ENCODE results near the gene RPP25.

The RPP25 gene

DNA sequence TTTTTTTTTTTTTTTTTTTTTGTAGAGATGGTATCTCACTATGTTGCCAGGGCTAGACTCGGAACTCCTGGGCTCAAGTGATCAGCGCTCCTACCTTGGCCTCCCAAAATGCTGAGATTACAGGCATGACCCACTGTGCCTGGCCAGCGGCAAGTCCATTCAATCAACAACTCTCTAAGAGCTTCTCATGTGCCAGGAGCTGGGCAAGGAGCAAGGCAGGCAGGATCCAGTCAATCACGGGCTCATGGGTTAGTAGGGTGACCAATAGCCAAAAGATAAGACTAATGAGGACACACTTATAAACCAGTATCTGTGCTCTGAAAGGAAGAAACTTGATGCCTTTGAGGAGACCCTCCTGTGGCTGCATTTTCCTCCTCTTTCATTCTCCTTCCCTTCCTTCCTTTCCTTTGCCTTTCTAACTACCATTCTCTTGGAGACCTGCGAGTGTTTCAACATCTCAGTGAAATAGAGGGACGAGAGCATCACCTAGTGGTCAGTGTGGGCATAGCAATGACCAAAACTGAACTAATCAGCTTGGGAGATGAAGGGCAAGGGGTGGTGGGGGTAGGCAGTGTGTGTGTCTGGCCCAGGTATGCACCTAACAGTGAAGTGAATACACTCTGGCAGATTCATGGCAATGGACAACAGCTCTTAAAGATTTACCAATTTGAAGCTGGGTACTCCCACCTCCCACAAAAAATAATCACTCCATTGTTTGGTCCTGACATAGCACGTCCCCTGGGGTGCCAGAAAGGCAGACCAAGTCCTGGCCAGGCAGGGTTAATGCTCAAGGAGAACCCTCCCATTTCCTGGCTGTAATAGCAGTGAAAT lies 6.3 kb downstream of the RPP25 start:
- CTCF ChIA-PET: interaction anchor here (0.6 to 2.6 kb wide), 20 partner anchors 9 to 357 kb away, joined by 3 to 24 read pairs (median 4); partner anchors contain the start of genes CSK, FAM219B and SCAMP5
- peak; percentile 82 for DNase-seq (ENCODE audit: extremely low spot score)
- TF ChIP-seq BHLHE40 (IDR thresholded peaks at IDR 0.05; ENCODE audit: borderline replicate concordance) (no peak), SP1 (IDR thresholded peaks at IDR 0.05) (no peak), ZNF384 (IDR thresholded peaks at IDR 0.05) (no peak), SUZ12 (IDR thresholded peaks at IDR 0.05) (no peak), HDGF (IDR thresholded peaks at IDR 0.05; ENCODE audit: borderline replicate concordance) (no peak), ELF4 (IDR thresholded peaks at IDR 0.05) (no peak), NFRKB (IDR thresholded peaks at IDR 0.05) (no peak), LEF1 (IDR thresholded peaks at IDR 0.05; ENCODE audit: borderline replicate concordance) (no peak), CTBP1 (IDR thresholded peaks at IDR 0.05; ENCODE audit: borderline replicate concordance) (no peak), ARNT (IDR thresholded peaks at IDR 0.05) (no peak), FOXK2 (IDR thresholded peaks at IDR 0.05) (no peak), L3MBTL2 (conservative IDR thresholded peaks at IDR 0.05) (no peak), FOXA1 (IDR thresholded peaks at IDR 0.05) (no peak), TARDBP (IDR thresholded peaks at IDR 0.05) (no peak), PKNOX1 (IDR thresholded peaks at IDR 0.05) (no peak), FOXM1 (IDR thresholded peaks at IDR 0.05; ENCODE audit: borderline replicate concordance) (no peak)
- POLR2A ChIA-PET: interaction anchor here (0.5 to 3.2 kb wide), 8 partner anchors 8 to 60 kb away, joined by 3 to 15 read pairs (median 5); partner anchors contain the start of genes COX5A, FAM219B and MPI

DNA sequence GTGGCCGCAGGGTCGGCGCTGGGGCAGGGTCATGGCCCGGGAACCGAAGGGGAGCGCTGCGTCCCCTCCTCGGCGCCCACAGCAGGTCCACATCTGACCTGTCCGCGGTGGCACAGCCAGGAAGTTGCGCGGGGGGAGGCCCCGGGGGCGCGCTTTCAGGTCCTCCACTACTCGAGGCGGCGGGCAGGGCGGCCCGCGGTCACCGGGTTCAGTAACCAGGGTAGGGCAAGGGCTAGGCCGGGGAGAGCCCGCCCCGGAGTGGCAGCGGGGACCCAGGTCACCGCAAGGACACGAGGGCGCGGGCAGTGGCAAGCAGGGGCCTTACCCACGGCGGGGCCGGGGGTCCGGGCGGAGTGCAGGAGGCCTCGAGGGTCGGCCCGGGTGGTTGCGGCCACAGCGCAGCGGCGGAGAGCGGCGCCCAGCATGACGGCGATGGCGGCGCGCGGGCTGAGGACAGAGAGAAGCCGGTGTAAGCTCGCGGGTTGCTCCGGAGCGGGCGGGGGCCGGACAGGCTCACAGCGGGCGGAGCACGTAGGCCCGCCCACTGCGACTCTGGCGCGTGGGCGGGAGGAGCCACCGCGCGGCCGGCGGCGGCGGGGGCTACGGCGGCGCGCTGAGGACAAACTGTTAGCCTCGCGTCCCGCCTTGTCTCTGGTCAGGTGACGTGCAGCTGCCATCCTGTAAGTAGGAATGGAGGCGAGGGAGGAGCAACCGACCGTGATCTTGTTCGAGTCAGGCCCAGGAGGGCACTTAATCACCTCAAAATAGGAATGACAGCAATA lies 18.8 kb downstream of the RPP25 start, which contains the start of gene COX5A:
Gene COX5A, minus strand, starts transcription at position 484 of the 782 bp plus-strand sequence. Its CDS starts 59 bp downstream, at position 425.
- POLR2A ChIA-PET: interaction anchor here (0.6 to 2.3 kb wide), 24 partner anchors 9 to 178 kb away, joined by 3 to 48 read pairs (median 4); partner anchors contain the start of genes FAM219B, MPI, PPCDC and RPP25

GRCh38 chr15:74937272-74937589 lies 19.3 kb downstream of the RPP25 start:
- ChIA-PET POLR2A (interaction anchor here (1.0 to 5.2 kb wide), 10 partner anchors 13 to 177 kb away, joined by 3 to 48 read pairs (median 6); partner anchors contain the start of genes FAM219B, PPCDC, RPP25 and SCAMP5), CTCF (no interaction called here)
- TF ChIP-seq L3MBTL2 (conservative IDR thresholded peaks at IDR 0.05): 0 out of 2 replicates have a peak, but pooled peaks have one; percentile 33
- no peak for TF ChIP-seq FOXA1 (IDR thresholded peaks at IDR 0.05)
- peak; percentile 23 for DNase-seq (ENCODE audit: extremely low spot score)

More for the DNA sequence above, 18.8 kb downstream of the RPP25 start, which contains the start of gene COX5A:
- CTCF ChIA-PET: interaction anchor here (0.6 kb wide), 1 partner anchor 23 kb away, joined by 3 read pairs; no protein-coding TSS in a partner anchor
- DNase-seq (ENCODE audit: extremely low spot score): peak; percentile 95
- TF ChIP-seq FOXM1 (IDR thresholded peaks at IDR 0.05; ENCODE audit: borderline replicate concordance): peak; percentile 79; the same call in 1 of the 2 replicates
- TF ChIP-seq PKNOX1 (IDR thresholded peaks at IDR 0.05): peak; percentile 91
- no peak for TF ChIP-seq SUZ12 (IDR thresholded peaks at IDR 0.05)

- ChIA-PET POLR2A (interaction anchor here (0.8 to 5.2 kb wide), 5 partner anchors 15 to 175 kb away, joined by 3 to 17 read pairs (median 4); partner anchors contain the start of genes FAM219B and RPP25), CTCF (interaction anchor here (0.7 to 1.3 kb wide), 7 partner anchors 16 to 994 kb away, joined by 3 to 5 read pairs (median 3); partner anchors contain the start of genes FAM219B and RPP25)
- peak; percentile 20 for DNase-seq (ENCODE audit: extremely low spot score)
Measured at GRCh38 chr15:74935193-74935592, 21.4 kb downstream of the RPP25 start.

DNA sequence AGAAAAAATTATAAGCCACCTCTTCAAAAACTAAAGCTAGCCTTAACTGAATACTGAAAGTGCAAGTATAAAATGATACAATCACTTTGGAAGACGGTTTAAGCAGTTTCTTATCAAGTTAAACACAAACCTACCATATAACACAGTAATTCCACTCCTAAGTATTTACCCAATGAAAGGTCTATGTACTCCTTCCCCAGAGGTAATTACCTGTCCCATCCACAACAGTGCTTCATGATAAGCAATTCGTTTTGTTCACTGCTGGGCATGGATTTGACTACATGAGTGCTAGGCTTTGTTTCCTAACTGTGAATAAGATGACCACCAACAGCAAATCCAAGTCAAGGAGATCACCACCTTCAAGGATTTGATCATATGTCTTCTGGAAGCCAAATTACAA lies 23.0 kb downstream of the RPP25 start:
- ChIA-PET POLR2A (interaction anchor here (0.8 to 5.2 kb wide), 2 partner anchors 17 to 27 kb away, joined by 3 to 17 read pairs; partner anchors contain the start of gene FAM219B), CTCF (interaction anchor here (0.8 kb wide), 1 partner anchor 14 kb away, joined by 3 read pairs; no protein-coding TSS in a partner anchor)
- DNase-seq (ENCODE audit: extremely low spot score): no peak
- TF ChIP-seq HDGF (IDR thresholded peaks at IDR 0.05; ENCODE audit: borderline replicate concordance): no peak
- no peak for TF ChIP-seq FOXK2 (IDR thresholded peaks at IDR 0.05)
- TF ChIP-seq CTBP1 (IDR thresholded peaks at IDR 0.05; ENCODE audit: borderline replicate concordance): no peak
- no peak for TF ChIP-seq NFRKB (IDR thresholded peaks at IDR 0.05)
- TF ChIP-seq ARNT (IDR thresholded peaks at IDR 0.05): no peak
- TF ChIP-seq PKNOX1 (IDR thresholded peaks at IDR 0.05): no peak
- TF ChIP-seq SUZ12 (IDR thresholded peaks at IDR 0.05): no peak
- TF ChIP-seq ZNF384 (IDR thresholded peaks at IDR 0.05): no peak
- no peak for TF ChIP-seq FOXM1 (IDR thresholded peaks at IDR 0.05; ENCODE audit: borderline replicate concordance)
- TF ChIP-seq BHLHE40 (IDR thresholded peaks at IDR 0.05; ENCODE audit: borderline replicate concordance): no peak
- no peak for TF ChIP-seq LEF1 (IDR thresholded peaks at IDR 0.05; ENCODE audit: borderline replicate concordance)
- no peak for TF ChIP-seq SP1 (IDR thresholded peaks at IDR 0.05)
- TF ChIP-seq FOXA1 (IDR thresholded peaks at IDR 0.05): no peak

- TF ChIP-seq SP1 (IDR thresholded peaks at IDR 0.05) (no peak), ELF4 (IDR thresholded peaks at IDR 0.05) (no peak), NFRKB (IDR thresholded peaks at IDR 0.05) (no peak), SUZ12 (IDR thresholded peaks at IDR 0.05) (no peak), HDGF (IDR thresholded peaks at IDR 0.05; ENCODE audit: borderline replicate concordance) (no peak), FOXK2 (IDR thresholded peaks at IDR 0.05) (no peak), ZNF384 (IDR thresholded peaks at IDR 0.05) (no peak), FOXM1 (IDR thresholded peaks at IDR 0.05; ENCODE audit: borderline replicate concordance) (no peak), LEF1 (IDR thresholded peaks at IDR 0.05; ENCODE audit: borderline replicate concordance) (no peak), ARNT (IDR thresholded peaks at IDR 0.05) (no peak), FOXA1 (IDR thresholded peaks at IDR 0.05) (no peak)
- CTCF ChIA-PET: no interaction called here
- POLR2A ChIA-PET: no interaction called here
- no peak for DNase-seq (ENCODE audit: extremely low spot score)
Measured at GRCh38 chr15:74928771-74929198, 27.8 kb downstream of the RPP25 start.

Data from HEK293T (cell line).